ENCODE results near the gene RADIL.

The RADIL gene

GRCh38 chr7:4760952-4761351, 122.6 kb downstream of the RADIL start:
- TF ChIP-seq CTCF (IDR thresholded peaks at IDR 0.05): no peak

GRCh38 chr7:4759211-4759610, 124.3 kb downstream of the RADIL start:
- no peak for TF ChIP-seq CTCF (IDR thresholded peaks at IDR 0.05)

- no peak for TF ChIP-seq CTCF (IDR thresholded peaks at IDR 0.05)
Measured at GRCh38 chr7:4758791-4759190, 124.7 kb downstream of the RADIL start.

GRCh38 chr7:4758111-4758510, 125.4 kb downstream of the RADIL start:
- no peak for TF ChIP-seq CTCF (IDR thresholded peaks at IDR 0.05)

GRCh38 chr7:4755045-4755444, 128.5 kb downstream of the RADIL start:
- TF ChIP-seq CTCF (IDR thresholded peaks at IDR 0.05): no peak

- TF ChIP-seq CTCF (IDR thresholded peaks at IDR 0.05): no peak
Measured at GRCh38 chr7:4754433-4755010, 129.0 kb downstream of the RADIL start.

- peak; percentile 97 for TF ChIP-seq CTCF (IDR thresholded peaks at IDR 0.05)
Measured at GRCh38 chr7:4753598-4754432, 129.7 kb downstream of the RADIL start.

Measured in LNCAP (cell line).